PC-3 (cell line): Measurements from ENCODE around the gene OCA2. TPM values are rescaled to one million over a fixed set of nuclear protein-coding genes. Genes with fewer than 3 reads are reported as not detected.

Experiments used
- ATAC-seq: fragments of 200-7000 bp; cut with Tn5 transposase; 2 replicates; pipeline ENCODE4 v1.9.1; 2020; ENCODE audit warnings: mild to moderate bottlenecking, moderate library complexity
- BruUV-seq: library from RNA; stranded (reverse); fragments of 400-500 nt; replicated peaks from 2 replicates; lab custom pipeline; 2021; lab: Mats Ljungman, UMichigan
- CTCF ChIA-PET: fragments of 300-600 bp; sonication (Branson Sonifier 250); formaldehyde crosslinking; loops from one replicate; lab custom pipeline; 2022; ENCODE audit warnings: antibody characterized with exemption; lab: Charles Lee
- POLR2A ChIA-PET: fragments of 300-600 bp; sonication (Branson Sonifier 250); formaldehyde crosslinking; loops from one replicate; lab custom pipeline; 2022; ENCODE audit warnings: antibody characterized with exemption; ENCODE audit not compliant: unreplicated experiment; lab: Charles Lee
- DNase-seq: peaks from one replicate; pipeline ENCODE4 v3.0.0-alpha.2; 2015
- H2AFZ ChIP-seq: fragments of 300-600 bp; sonication (generic); 2 replicates; pipeline ENCODE4 v1.6.0; 2016; ENCODE audit warnings: antibody characterized with exemption, low read length
- H3F3A ChIP-seq: fragments of 300-600 bp; sonication (generic); one replicate; pipeline ENCODE4 v1.6.0; 2017; ENCODE audit warnings: antibody characterized with exemption, low read length, control low read depth, mild to moderate bottlenecking; ENCODE audit not compliant: unreplicated experiment
- H3K27ac ChIP-seq: fragments of 300-600 bp; sonication (generic); 2 replicates; pipeline ENCODE4 v1.5.1; 2016; ENCODE audit warnings: mild to moderate bottlenecking, low read length
- H3K27me3 ChIP-seq: fragments of 300-600 bp; sonication (generic); 2 replicates; pipeline ENCODE4 v1.6.1; 2016; ENCODE audit warnings: low read length, mixed read lengths
- H3K36me3 ChIP-seq: fragments of 300-600 bp; sonication (generic); 2 replicates; pipeline ENCODE4 v1.6.1; 2016; ENCODE audit warnings: low read depth, mixed run types, low read length, mixed read lengths
- H3K4me1 ChIP-seq: fragments of 300-600 bp; sonication (generic); 2 replicates; pipeline ENCODE4 v1.5.1; 2016; ENCODE audit warnings: low read length; ENCODE audit not compliant: insufficient read depth
- H3K4me2 ChIP-seq: fragments of 300-600 bp; sonication (generic); 2 replicates; pipeline ENCODE4 v1.6.0; 2016; ENCODE audit warnings: low read length
- H3K4me3 ChIP-seq: fragments of 300-600 bp; sonication (generic); 2 replicates; pipeline ENCODE4 v1.5.1; 2016; ENCODE audit warnings: mild to moderate bottlenecking, low read length, mixed read lengths
- H3K79me2 ChIP-seq: fragments of 300-600 bp; sonication (generic); 2 replicates; pipeline ENCODE4 v1.6.1; 2017; ENCODE audit warnings: low read length, mixed read lengths
- H3K9ac ChIP-seq: fragments of 300-600 bp; sonication (generic); 2 replicates; pipeline ENCODE4 v1.6.0; 2016; ENCODE audit warnings: mild to moderate bottlenecking, low read length
- H3K9me2 ChIP-seq: fragments of 300-600 bp; sonication (generic); replicated peaks from 2 replicates; pipeline ENCODE4 v1.6.1; 2016; ENCODE audit warnings: mixed run types, low read length, mixed read lengths
- H3K9me3 ChIP-seq: fragments of 300-600 bp; sonication (generic); 2 replicates; pipeline ENCODE4 v1.6.1; 2016; ENCODE audit warnings: low read length, mixed read lengths
- H4K20me1 ChIP-seq: fragments of 300-600 bp; sonication (generic); 2 replicates; pipeline ENCODE4 v1.6.1; 2016; ENCODE audit warnings: low read length, mixed read lengths
- EZH2 ChIP-seq: fragments of 300-600 bp; sonication (generic); IDR thresholded peaks from one replicate; pipeline ENCODE4 v1.6.1; 2017; ENCODE audit warnings: antibody characterized with exemption, mild to moderate bottlenecking, low read length; ENCODE audit not compliant: unreplicated experiment
- EZH2phosphoT487 ChIP-seq: fragments of 300-600 bp; sonication (generic); IDR thresholded peaks from 2 replicates; pipeline ENCODE4 v1.6.1; 2018; ENCODE audit warnings: mild to moderate bottlenecking, antibody characterized with exemption, low read length, borderline replicate concordance
- intact Hi-C: fragments of 100-400 bp; cut with micrococcal nuclease; formaldehyde crosslinking; loops from 2 replicates; pipeline ENCODE4 v1.9.0; 2023
- total RNA-seq: library from RNA; depleted of rRNA; stranded (reverse); fragments of >200 nt; gene quantifications from 2 replicates; pipeline ENCODE4 v1.2.3, GENCODE V29; 2014
- TF ChIP-seq, protein P1 (sequence below): fragments of 300-600 bp; sonication (generic); conservative IDR thresholded peaks from 2 replicates; pipeline ENCODE4 v1.5.1; 2017; ENCODE audit warnings: antibody characterized with exemption, low read depth, mild to moderate bottlenecking, low read length

Gene OCA2
- total RNA-seq, 1 experiment from 2014 or later: not detected

DNA sequence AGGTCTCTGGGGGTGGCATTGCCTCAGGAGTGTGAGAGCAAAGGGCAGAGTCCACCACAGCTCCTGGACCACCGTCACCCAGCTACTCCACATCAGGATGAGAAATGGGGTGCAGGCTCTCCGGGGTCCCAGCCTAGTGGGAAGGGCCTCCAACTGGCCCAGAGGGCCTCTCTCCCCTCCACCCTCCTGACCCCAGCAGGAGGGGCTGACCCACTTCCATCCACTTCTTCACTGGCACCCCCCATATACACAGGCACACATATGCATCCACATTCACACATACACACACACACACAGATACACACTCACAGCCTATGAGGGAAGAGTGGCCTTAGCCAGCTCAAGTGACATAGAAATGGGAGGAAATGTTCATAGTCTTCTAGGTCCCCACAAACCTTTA lies 286.0 kb downstream of the OCA2 start:
- no peaks in the 10 kb centered on the region for H3K27me3 ChIP-seq
- intact Hi-C loops: no loop called here
- no peaks in the 10 kb centered on the region; the same call in 1 of the 2 replicates for H3K9me3 ChIP-seq
- H3K27ac ChIP-seq: no peak overlapping the region
- no peak overlapping the region for H2AFZ ChIP-seq
- no peaks in the 10 kb centered on the region for H3K9me2 ChIP-seq
- no peak overlapping the region for H3K9ac ChIP-seq
- POLR2A ChIA-PET: no interaction called here
- no peaks in the 10 kb centered on the region for H3F3A ChIP-seq
- TF ChIP-seq EZH2 (no peak), EZH2phosphoT487 (no peak)
- DNase-seq (no peak), ATAC-seq (no peak)
- no peaks in the 10 kb centered on the region for H3K36me3 ChIP-seq
- H3K4me1 ChIP-seq: no peaks in the 10 kb centered on the region
- H3K4me3 ChIP-seq: no peak overlapping the region
- CTCF ChIA-PET: no interaction called here
- no peaks in the 10 kb centered on the region for H4K20me1 ChIP-seq
- H3K79me2 ChIP-seq: no peaks in the 10 kb centered on the region
- no peak overlapping the region for H3K4me2 ChIP-seq
- BruUV-seq: no TSS peak

DNA sequence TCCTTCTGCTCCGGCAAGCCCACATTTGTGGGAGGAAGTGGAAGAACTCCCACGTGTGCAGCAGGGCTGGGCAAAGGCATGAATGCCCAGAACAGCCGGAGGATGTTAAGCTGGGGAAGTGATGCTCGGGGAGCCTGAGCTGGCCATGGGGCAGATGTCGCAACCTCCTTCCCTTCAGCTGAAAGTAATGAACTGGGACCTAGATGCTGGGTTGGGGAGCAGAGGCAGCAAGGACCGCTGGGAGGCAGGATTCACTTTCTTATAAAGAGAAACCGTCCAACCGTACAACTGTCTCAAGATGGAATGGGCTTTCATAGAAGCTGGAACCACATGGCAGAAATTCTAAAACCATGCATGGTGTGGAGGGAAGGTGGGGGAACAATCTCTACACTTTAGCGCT lies 290.9 kb downstream of the OCA2 start:
- Histone ChIP-seq H2AFZ (no peak overlapping the region), H4K20me1 (no peaks in the 10 kb centered on the region), H3K9me2 (no peaks in the 10 kb centered on the region), H3K79me2 (no peaks in the 10 kb centered on the region), H3K4me2 (no peak overlapping the region), H3K27me3 (no peaks in the 10 kb centered on the region), H3K36me3 (no peaks in the 10 kb centered on the region), H3K4me3 (no peak overlapping the region), H3F3A (no peaks in the 10 kb centered on the region), H3K27ac (no peak overlapping the region), H3K9ac (no peak overlapping the region), H3K4me1 (no peaks in the 10 kb centered on the region), H3K9me3 (peaks cover 7% of the 10 kb centered on the region; the same call in 1 of the 2 replicates)
- TF ChIP-seq EZH2: no peak
- no peak for TF ChIP-seq EZH2phosphoT487
- TF ChIP-seq, protein P1, sequence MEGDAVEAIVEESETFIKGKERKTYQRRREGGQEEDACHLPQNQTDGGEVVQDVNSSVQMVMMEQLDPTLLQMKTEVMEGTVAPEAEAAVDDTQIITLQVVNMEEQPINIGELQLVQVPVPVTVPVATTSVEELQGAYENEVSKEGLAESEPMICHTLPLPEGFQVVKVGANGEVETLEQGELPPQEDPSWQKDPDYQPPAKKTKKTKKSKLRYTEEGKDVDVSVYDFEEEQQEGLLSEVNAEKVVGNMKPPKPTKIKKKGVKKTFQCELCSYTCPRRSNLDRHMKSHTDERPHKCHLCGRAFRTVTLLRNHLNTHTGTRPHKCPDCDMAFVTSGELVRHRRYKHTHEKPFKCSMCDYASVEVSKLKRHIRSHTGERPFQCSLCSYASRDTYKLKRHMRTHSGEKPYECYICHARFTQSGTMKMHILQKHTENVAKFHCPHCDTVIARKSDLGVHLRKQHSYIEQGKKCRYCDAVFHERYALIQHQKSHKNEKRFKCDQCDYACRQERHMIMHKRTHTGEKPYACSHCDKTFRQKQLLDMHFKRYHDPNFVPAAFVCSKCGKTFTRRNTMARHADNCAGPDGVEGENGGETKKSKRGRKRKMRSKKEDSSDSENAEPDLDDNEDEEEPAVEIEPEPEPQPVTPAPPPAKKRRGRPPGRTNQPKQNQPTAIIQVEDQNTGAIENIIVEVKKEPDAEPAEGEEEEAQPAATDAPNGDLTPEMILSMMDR: no peak
- DNase-seq (no peak), ATAC-seq (no peak)
- BruUV-seq: no TSS peak
- CTCF ChIA-PET: no interaction called here
- intact Hi-C loops: no loop called here
- POLR2A ChIA-PET: no interaction called here

DNA sequence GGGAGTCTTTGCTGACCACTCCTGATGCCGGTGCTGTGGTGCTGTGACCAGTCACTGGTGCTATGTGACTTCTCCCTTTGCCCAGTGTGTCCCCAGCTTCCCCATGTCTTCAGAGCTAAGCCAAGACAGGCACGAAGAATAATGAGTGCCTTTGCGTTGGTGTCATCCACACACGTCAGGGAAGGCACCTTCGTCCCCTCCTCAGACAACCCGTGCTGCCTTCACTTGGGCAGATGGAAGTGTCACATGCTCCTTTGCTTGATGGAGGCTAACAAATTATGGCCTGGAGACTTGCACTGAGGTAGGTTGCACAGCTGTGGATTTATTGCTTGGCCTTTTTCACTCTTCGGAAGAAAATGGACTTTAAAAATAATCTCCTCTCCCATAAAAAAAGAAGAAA lies 291.8 kb downstream of the OCA2 start:
- H3K4me2 ChIP-seq: no peak overlapping the region

More for the DNA sequence above, 291.8 kb downstream of the OCA2 start:
- H3K4me1 ChIP-seq: no peaks in the 10 kb centered on the region
- H3F3A ChIP-seq: no peaks in the 10 kb centered on the region
- no peak for TF ChIP-seq EZH2
- TF ChIP-seq EZH2phosphoT487: no peak
- TF ChIP-seq, protein P1: no peak
- no peak overlapping the region for H3K4me3 ChIP-seq
- no peak overlapping the region for H3K27ac ChIP-seq
- H3K27me3 ChIP-seq: no peaks in the 10 kb centered on the region
- H3K9ac ChIP-seq: no peak overlapping the region
- H4K20me1 ChIP-seq: no peaks in the 10 kb centered on the region
- H3K9me2 ChIP-seq: no peaks in the 10 kb centered on the region
- no TSS peak for BruUV-seq
- ATAC-seq: no peak
- DNase-seq: no peak
- no peaks in the 10 kb centered on the region for H3K79me2 ChIP-seq
- H3K36me3 ChIP-seq: no peaks in the 10 kb centered on the region
- no peak overlapping the region for H2AFZ ChIP-seq
- ChIA-PET POLR2A (no interaction called here), CTCF (no interaction called here)
- H3K9me3 ChIP-seq: peaks cover 7% of the 10 kb centered on the region; the same call in 1 of the 2 replicates
- intact Hi-C loops: no loop called here
